ENCODE measurements around the gene PSMD14. TPM values are rescaled to one million over a fixed set of nuclear protein-coding genes. Genes with fewer than 3 reads are reported as not detected.

The PSMD14 gene
- total and polyA plus RNA-seq, 2 of the 8 experiments (the other 6 are each of a cell fraction or from before 2014, with no cell fraction given) = 53.9 to 88.7 TPM

- Histone ChIP-seq H3K27ac (ENCODE audit: low read depth, low read length) (no peak overlapping the region), H2AK5ac (ENCODE audit: low read depth, low read length) (no peak overlapping the region), H3K4ac (replicated peaks; ENCODE audit: insufficient read length, low read depth, low read length) (no peak overlapping the region), H3K14ac (ENCODE audit: insufficient read length) (no peak overlapping the region), H3K18ac (ENCODE audit: extremely low read depth, low read length) (no peak overlapping the region), H2BK20ac (ENCODE audit: low read length) (no peak overlapping the region), H3K9me3 (ENCODE audit: insufficient read depth in 2 of 2, low read depth in 1 of 2, low read length in 1 of 2) (no peaks in the 10 kb centered on the region), H3K4me3 (ENCODE audit: extremely low read depth in 1 of 4, insufficient read depth in 2 of 4, low read depth in 3 of 4, low read length in 4 of 4) (no peak overlapping the region), H2BK120ac (replicated peaks; ENCODE audit: low read depth, low read length) (no peak overlapping the region), H4K8ac (ENCODE audit: extremely low read depth, insufficient read depth, low read length) (no peak overlapping the region), H2BK12ac (ENCODE audit: low read depth, low read length) (no peak overlapping the region), H2BK15ac (ENCODE audit: low read length) (no peak overlapping the region), H3K23me2 (ENCODE audit: low read depth, low read length) (no peaks in the 10 kb centered on the region; the same call in 1 of the 2 replicates), H2AFZ (ENCODE audit: low read length) (no peak overlapping the region), H3K4me1 (replicated peaks in 1 of 4; ENCODE audit: control insufficient read depth in 3 of 4, insufficient read depth in 4 of 4, low read length in 3 of 4) (peaks cover 0 to 4% (median under 1%) of the 10 kb centered on the region in 4 experiments; a peak in 2 of 7 replicates), H4K91ac (replicated peaks; ENCODE audit: insufficient read length, low read length) (no peak overlapping the region), H3K36me3 (ENCODE audit: control insufficient read depth in 2 of 4, insufficient read depth in 4 of 4, low read length in 3 of 4) (no peaks in the 10 kb centered on the region), H3K56ac (replicated peaks; ENCODE audit: insufficient read length, low read depth, low read length) (no peak overlapping the region), H3K27me3 (replicated peaks in 1 of 4; ENCODE audit: control insufficient read depth in 3 of 4, extremely low read depth in 1 of 4, insufficient read depth in 3 of 4, low read length in 3 of 4) (no peaks in the 10 kb centered on the region), H3K23ac (ENCODE audit: insufficient read length) (no peak overlapping the region), H2BK5ac (ENCODE audit: low read depth, low read length) (no peak overlapping the region), H3K4me2 (ENCODE audit: insufficient read depth in 1 of 2, low read depth in 2 of 2, low read length in 2 of 2) (no peak overlapping the region), H3K79me2 (ENCODE audit: control insufficient read depth in 1 of 2, insufficient read depth in 2 of 2, low read length in 2 of 2) (peaks cover 0 to 97% of the 10 kb centered on the region in 2 experiments; a peak in 2 of 4 replicates), H4K5ac (ENCODE audit: insufficient read length, low read depth, low read length) (no peak overlapping the region), H4K20me1 (replicated peaks in 1 of 2; ENCODE audit: control insufficient read depth in 1 of 2, insufficient read depth in 2 of 2, low read length in 2 of 2) (no peaks in the 10 kb centered on the region), H3K79me1 (ENCODE audit: low read depth, low read length) (no peaks in the 10 kb centered on the region), H3K9ac (replicated peaks in 1 of 4; ENCODE audit: extremely low read depth in 1 of 4, low read depth in 3 of 4, low read length in 3 of 4) (no peak overlapping the region)
- no peak for FAIRE-seq
- no peak for DNase-seq (ENCODE audit: low read depth in 1 of 2, low spot score in 2 of 2)
- WGBS, 2 experiments (ENCODE audit: extremely low coverage in 1 of 2, insufficient coverage in 1 of 2, insufficient read length in 1 of 2, insufficient replicate concordance in 2 of 2, low coverage in 1 of 2, low lambda C conversion rate in 2 of 2, missing lambda C conversion rate in 1 of 2) = 76% methylated on average over 5 of the region's 5 CpGs; no CpG with 5 or more reads in 1 of the 2 experiments
- ChIA-PET CTCF (ENCODE audit: partially characterized antibody) (no interaction called here), POLR2A (ENCODE audit: partially characterized antibody) (no interaction called here)
- TF ChIP-seq CBX5 (IDR thresholded peaks at IDR 0.05; ENCODE audit: low read depth, low read length) (no peak), JUN (IDR thresholded peaks at IDR 0.05; ENCODE audit: low read depth, low read length) (no peak), CHD2 (IDR thresholded peaks at IDR 0.05; ENCODE audit: low read length) (no peak), ZNF274 (IDR thresholded peaks at IDR 0.05; ENCODE audit: borderline replicate concordance, extremely low read depth, low read length) (no peak), TAF1 (IDR thresholded peaks at IDR 0.05; ENCODE audit: low read depth, low read length) (no peak)
These were observed 45.9 kb downstream of the PSMD14 start for GRCh38 chr2:161354106-161354505.

Data from H1 (cell line).